ENCODE data around the gene ANO2.

The ANO2 gene

GRCh38 chr12:5803532-5803931, 141.5 kb downstream of the ANO2 start:
- Histone ChIP-seq H3K9me2 (replicated peaks; ENCODE audit: control insufficient read depth, low read length) (no peaks in the 10 kb centered on the region), H3K9me3 (ENCODE audit: control insufficient read depth, insufficient read depth, low read length) (no peaks in the 10 kb centered on the region), H3K4me2 (ENCODE audit: low read length) (no peak overlapping the region)

GRCh38 chr12:5798242-5799015, 146.6 kb downstream of the ANO2 start:
- Histone ChIP-seq H3K4me1 (ENCODE audit: control insufficient read depth, low read length) (no peaks in the 10 kb centered on the region), H3K36me3 (ENCODE audit: control insufficient read depth, low read length) (no peaks in the 10 kb centered on the region), H3F3A (ENCODE audit: control insufficient read depth, insufficient read depth) (no peaks in the 10 kb centered on the region), H3K9me3 (ENCODE audit: control insufficient read depth, insufficient read depth, low read length) (no peaks in the 10 kb centered on the region), H3K4me3 (ENCODE audit: low read length) (no peak overlapping the region), H4K20me1 (ENCODE audit: control insufficient read depth, insufficient read depth, low read depth, low read length) (no peaks in the 10 kb centered on the region), H3K27me3 (ENCODE audit: control insufficient read depth, low read length) (0 out of 2 replicates have a peak, but pooled peaks cover 2% of the 10 kb centered on the region), H3K4me2 (ENCODE audit: low read length) (no peak overlapping the region), H3K27ac (ENCODE audit: low read depth, low read length) (no peak overlapping the region), H3K79me2 (ENCODE audit: control insufficient read depth, low read length) (no peaks in the 10 kb centered on the region), H3K9me2 (replicated peaks; ENCODE audit: control insufficient read depth, low read length) (no peaks in the 10 kb centered on the region)
- TF ChIP-seq EZH2phosphoT487 (IDR thresholded peaks at IDR 0.05; ENCODE audit: borderline replicate concordance, low read length) (no peak), CTCF (IDR thresholded peaks at IDR 0.05; ENCODE audit: low read depth, low read length, poor library complexity, severe bottlenecking) (no peak)

More at GRCh38 chr12:5803532-5803931, 141.5 kb downstream of the ANO2 start:
- Histone ChIP-seq H3K36me3 (ENCODE audit: control insufficient read depth, low read length) (no peaks in the 10 kb centered on the region), H3K4me1 (ENCODE audit: control insufficient read depth, low read length) (no peaks in the 10 kb centered on the region), H3F3A (ENCODE audit: control insufficient read depth, insufficient read depth) (no peaks in the 10 kb centered on the region), H4K20me1 (ENCODE audit: control insufficient read depth, insufficient read depth, low read depth, low read length) (no peaks in the 10 kb centered on the region), H3K27me3 (ENCODE audit: control insufficient read depth, low read length) (0 out of 2 replicates have a peak, but pooled peaks cover 2% of the 10 kb centered on the region), H3K27ac (ENCODE audit: low read depth, low read length) (no peak overlapping the region), H3K79me2 (ENCODE audit: control insufficient read depth, low read length) (no peaks in the 10 kb centered on the region), H3K4me3 (ENCODE audit: low read length) (no peak overlapping the region)
- TF ChIP-seq CTCF (IDR thresholded peaks at IDR 0.05; ENCODE audit: low read depth, low read length, poor library complexity, severe bottlenecking) (no peak), EZH2phosphoT487 (IDR thresholded peaks at IDR 0.05; ENCODE audit: borderline replicate concordance, low read length) (no peak)

- TF ChIP-seq CTCF (IDR thresholded peaks at IDR 0.05; ENCODE audit: low read depth, low read length, poor library complexity, severe bottlenecking) (no peak), EZH2phosphoT487 (IDR thresholded peaks at IDR 0.05; ENCODE audit: borderline replicate concordance, low read length) (no peak)
Observed at GRCh38 chr12:5797661-5798060, 147.4 kb downstream of the ANO2 start.

More at GRCh38 chr12:5797661-5798060, 147.4 kb downstream of the ANO2 start:
- H3F3A ChIP-seq (ENCODE audit: control insufficient read depth, insufficient read depth) = no peaks in the 10 kb centered on the region
- no peak overlapping the region for H3K4me2 ChIP-seq (ENCODE audit: low read length)
- H3K4me1 ChIP-seq (ENCODE audit: control insufficient read depth, low read length) = no peaks in the 10 kb centered on the region
- 0 out of 2 replicates have a peak, but pooled peaks cover 2% of the 10 kb centered on the region for H3K27me3 ChIP-seq (ENCODE audit: control insufficient read depth, low read length)
- no peaks in the 10 kb centered on the region for H4K20me1 ChIP-seq (ENCODE audit: control insufficient read depth, insufficient read depth, low read depth, low read length)
- no peak overlapping the region for H3K4me3 ChIP-seq (ENCODE audit: low read length)
- no peaks in the 10 kb centered on the region for H3K36me3 ChIP-seq (ENCODE audit: control insufficient read depth, low read length)
- no peaks in the 10 kb centered on the region for H3K79me2 ChIP-seq (ENCODE audit: control insufficient read depth, low read length)
- H3K9me3 ChIP-seq (ENCODE audit: control insufficient read depth, insufficient read depth, low read length) = no peaks in the 10 kb centered on the region
- no peak overlapping the region for H3K27ac ChIP-seq (ENCODE audit: low read depth, low read length)
- H3K9me2 ChIP-seq (replicated peaks; ENCODE audit: control insufficient read depth, low read length) = no peaks in the 10 kb centered on the region

Measured in DOHH2 (cell line).